GM20431 (cell line): ENCODE results near the gene CACNA1C.

Experiments used
- in situ Hi-C: fragments of 300-500 bp; cut with MseI, MboI; formaldehyde crosslinking; loops from one replicate; pipeline ENCODE4 v1.15.0; 2020; ENCODE audit warnings: low sequenced_read_pairs; ENCODE audit not compliant: unreplicated experiment

Gene CACNA1C

DNA sequence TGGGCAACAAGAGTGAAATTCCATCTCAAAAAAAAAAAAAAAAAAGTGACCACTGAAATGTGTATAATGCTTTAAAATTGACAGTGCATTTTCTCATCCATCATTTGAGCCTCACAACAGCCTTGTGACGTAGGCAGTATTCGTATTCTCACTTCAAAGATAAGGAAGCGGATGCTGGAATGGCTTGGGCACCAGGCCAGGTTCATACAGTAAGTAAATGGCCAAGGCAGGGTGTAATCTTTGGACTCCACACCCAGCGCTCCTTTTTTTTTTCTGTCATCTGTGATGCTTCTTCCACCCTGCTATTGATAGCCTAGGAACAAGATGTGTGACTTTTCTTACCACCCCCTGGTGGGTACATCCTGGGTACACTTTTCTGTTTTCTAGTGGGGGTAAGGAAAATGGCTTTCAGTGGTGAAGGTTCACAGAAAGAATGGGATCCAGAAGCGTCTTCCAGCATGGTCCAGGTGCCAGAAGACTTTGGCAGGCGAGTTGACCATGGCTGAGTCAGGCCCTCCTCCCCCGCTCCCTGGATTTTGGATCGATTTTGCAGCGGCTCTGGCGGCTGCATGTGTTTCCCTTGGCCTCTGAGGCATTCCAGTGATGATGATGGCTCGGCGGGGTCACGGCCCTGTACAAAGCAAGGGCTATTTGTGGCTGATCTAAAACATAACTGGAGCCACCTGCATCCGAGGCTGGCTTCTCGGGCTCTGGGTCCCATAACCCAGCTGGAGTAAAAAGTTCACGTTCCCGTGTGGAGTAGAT is 110.6 kb downstream of the CACNA1C start:
- in situ Hi-C loops: no loop called here

DNA sequence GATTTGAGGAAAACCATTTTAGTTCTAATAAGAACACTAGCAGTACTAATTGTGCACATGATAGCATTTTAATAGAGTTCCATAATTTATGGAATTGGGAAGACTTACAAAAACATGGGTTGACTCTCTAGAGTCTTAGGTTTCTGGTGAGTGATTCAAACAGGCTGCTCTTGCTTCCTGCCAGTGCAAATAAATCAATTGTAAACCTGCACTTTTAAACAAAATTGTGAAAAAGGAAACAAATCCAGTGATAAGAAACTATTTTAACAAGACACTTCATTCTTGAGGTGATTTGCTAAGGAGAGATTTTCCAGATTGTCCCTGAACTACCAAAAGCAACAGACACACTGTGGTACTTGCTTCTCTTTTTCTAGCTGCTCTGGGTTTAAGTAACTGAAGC is 112.2 kb downstream of the CACNA1C start:
- in situ Hi-C loops: no loop called here

DNA sequence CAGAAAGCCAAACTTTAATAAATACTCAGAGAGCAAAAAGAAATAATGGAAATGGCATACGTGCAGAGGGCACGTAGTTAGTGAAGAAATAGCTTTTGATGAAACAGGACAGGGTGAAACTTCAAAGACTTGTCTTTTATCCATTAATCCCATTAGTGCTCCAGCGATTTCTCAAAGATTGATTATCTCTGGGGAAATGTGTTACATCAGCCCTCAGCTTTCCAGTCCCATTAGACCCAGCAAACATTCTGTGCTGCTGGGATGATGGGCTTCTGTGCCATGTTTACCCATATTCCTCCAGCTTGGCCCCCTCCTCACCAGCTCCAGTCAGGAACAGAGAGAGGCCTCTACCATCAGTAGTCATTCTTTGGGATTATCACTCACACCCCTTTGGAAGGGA is 113.1 kb downstream of the CACNA1C start:
- in situ Hi-C loops: no loop called here

DNA sequence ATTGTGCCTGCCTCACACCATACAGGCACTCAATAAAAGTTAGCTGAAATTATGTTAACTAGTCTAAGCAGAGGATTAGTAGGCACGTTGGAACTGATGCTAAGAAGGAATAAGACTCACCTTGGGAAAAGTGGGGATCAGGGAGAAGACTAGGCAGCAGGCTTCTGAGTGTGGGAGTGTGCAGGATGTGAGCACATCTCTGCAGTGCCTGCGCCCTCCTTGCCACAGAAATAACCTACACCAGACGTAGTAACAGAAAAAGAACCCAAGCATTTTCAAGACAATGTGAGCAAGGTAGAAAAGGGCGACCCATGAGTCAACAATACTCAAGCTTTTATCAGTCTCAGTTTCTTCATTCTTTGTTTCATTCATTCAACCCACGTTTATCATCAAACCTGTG is 113.9 kb downstream of the CACNA1C start:
- in situ Hi-C loops: no loop called here

DNA sequence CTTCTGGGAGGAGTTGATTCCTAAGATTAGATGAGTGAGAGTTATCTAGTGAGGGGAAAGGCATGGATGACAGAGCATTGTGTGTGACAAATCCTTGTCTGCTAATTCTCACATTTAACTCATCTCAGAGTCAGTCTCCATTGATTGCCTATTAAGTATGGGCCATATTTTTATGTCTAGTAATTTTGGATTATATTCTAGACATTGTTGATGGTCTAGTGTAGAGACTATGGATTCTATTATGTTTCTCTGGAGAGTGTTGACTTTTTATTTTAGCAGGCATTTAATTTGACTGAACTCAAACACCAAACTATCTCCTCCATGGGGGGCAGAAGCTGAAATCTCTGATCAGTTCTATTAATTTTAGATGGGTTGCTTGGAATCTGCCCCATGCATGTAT is 114.4 kb downstream of the CACNA1C start:
- in situ Hi-C loops: no loop called here

DNA sequence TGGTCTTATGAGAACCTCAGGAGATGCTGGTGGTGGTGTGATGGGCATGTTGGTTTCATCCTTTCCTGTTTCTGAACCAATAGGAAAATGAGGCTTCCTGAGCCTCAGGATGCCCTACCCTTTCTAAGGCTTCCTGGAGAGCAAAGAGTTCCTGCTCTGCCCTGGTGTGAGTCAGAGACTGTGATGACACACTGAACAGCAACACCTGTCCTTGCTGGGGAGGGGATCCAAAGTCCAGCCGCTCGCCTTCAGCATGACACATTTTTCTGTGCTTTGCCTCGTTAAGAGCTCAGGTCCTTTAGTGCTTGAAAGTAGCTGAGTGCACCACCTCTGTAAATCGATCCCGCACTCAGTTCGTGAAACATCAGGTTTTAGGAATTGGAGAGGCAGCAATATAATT is 116.0 kb downstream of the CACNA1C start:
- in situ Hi-C loops: no loop called here

DNA sequence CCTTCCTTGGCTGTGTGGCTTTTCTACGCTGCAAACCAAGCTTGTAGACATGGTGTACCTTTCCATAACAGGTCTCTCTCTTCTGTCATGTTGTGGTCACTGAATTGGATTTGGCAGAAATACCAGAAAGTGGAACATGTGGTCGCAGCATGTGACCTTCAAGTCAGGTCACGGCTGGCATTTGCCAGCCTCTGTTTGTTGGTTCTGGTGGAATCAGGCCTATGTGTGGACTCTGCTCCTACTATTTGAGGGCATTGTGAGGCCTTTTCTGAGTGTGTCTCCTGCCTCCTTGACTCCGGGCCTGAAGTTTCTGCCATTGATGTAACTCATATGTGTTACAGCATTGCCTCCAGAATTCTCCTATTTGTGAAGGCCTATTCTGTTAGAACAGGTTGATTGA is 116.7 kb downstream of the CACNA1C start:
- in situ Hi-C loops: no loop called here

DNA sequence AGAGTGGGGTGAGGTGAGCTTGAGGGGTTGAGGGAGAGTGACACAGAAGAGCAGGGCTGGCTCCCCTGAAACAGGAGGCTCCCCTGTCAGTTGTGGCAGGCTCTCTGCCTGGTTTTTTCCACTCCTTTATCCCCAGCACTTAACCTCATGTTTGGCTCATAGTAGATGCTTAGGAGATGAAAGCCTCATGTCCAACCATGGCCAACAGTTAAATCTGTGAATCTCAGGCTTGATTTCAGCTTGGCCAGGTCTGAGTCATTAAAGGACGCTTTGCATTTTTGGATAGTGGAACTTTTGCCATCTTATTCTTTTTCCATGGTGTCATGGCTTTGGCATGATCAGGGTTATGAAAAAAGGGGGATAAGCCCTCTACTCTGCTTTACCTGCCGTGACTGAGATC is 117.2 kb downstream of the CACNA1C start:
- in situ Hi-C loops: no loop called here

DNA sequence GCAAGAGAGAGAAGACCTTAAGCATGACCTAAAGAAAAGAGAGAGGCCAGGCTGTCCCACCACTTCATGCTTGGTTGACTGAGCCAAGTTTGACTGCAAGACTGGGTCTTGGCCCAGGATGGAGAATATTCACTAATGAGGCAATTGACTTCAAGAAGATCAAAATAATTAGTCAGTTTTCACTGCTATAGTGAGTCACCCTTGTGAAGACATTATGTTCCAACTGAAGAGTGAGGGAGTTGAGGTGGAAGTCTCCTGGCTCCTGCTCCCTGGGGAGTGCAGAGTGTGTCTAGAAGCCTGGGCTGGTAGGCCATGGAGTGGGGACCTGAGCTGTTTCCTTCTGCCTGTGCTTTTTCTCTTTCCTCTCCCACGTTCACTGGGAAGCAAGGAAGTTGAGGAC is 117.6 kb downstream of the CACNA1C start:
- in situ Hi-C loops: no loop called here

DNA sequence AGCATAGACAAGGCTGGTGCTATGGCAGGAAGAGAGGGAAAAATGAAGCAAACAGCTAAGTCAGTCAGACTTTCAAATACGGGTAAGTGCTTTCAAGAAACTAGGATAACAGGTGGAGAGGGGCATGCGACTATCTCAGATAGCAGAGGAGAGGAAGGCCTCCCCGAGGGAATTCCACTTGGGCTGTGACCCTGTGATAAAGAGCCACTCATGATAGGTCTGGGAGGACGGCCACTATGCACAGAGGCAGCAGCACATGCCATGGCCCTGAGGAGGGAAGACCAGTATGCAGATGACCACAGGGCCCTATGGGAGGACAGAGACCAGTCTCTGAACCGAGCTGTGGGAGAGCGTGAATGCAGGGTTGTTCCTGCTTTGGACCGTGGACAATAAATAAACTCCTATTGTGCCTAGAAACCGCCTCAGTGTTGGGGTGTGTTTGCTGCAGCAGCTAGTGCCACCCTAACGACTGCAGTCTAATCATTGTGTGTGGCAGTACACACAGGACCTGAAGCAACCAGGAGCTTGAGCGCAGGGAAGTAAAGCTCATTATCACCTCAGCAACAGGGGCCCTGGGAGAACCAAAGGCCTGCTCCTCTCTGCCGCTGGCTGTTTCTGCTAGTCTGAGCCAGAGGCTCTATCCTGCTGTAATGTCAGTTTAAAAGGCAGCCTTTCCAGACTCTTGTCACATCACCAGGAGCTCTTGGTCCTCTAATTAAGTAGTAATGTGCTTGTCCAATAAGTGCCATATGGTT is 119.1 kb downstream of the CACNA1C start:
- in situ Hi-C loops: no loop called here

DNA sequence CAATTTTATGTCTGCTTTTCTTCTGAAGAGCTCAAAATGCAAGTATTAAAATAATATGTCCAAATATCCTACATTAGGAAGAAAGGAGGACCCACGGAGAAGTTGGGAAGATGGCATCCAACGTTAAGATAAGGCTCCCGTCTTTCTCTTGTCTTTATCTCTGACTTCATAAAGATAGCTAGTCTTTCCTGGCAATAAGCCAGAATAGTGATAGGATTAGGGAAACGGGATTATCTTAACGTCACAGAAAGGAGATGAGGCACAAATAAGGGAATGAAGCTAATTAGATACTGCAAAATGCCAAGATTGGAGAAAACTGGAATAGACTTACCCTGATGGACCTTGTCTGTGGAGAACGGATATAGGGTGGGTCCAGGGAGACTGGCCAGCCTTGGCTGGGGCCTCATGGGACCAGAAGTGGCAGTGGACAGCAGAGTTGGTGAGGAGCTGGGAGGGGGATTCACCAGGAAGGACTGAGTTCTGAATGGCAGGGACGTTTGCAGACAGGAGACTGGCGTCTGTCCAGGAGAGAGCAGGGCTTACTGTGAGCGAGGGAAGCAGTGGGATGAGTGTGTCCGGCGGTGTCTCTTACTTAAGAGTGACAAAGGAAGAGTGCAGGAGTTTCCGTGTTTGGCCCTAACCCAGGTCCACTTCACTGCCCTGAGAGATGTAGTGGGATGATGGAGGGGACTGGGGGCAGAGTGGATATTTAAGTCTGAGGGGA is 119.9 kb downstream of the CACNA1C start:
- in situ Hi-C loops: no loop called here

DNA sequence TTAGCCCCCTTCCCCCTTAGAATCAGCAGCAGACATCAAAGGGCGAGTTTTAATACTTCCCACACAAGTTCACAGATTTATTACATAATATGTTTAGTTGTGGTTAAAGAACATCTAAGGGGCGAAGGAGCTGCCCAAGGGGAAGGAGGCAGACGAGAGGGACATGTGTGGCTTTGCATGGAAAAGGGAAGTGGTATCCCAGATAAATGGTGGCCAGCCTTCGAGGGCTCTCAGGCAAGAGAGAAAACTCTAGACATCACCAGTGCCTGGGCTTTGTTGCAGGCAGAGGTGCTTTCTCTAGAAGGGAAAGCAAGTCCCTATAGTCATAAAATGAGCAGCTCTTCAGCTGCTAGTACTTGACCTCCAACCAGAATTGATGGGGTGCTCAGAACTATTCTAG is 121.2 kb downstream of the CACNA1C start:
- in situ Hi-C loops: no loop called here

DNA sequence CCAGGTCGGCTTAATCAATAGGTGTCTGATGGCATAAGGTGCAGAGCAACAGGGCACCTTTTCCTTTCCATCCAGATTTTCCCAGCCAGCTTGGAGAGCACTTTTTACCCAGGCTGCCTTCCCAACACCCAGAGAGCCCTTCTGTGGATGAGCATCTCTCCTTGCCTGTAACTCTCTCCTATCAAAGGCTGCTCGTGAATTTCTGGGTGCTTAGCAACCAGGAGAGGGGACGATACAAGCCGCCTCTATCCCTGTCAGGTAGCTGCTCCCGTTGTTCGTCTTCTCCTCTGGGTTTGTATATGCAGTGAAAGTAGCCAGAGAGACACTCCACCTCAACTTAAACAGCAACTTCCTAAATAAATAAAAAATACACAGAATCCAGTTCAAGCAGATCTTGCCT is 124.2 kb downstream of the CACNA1C start:
- in situ Hi-C loops: no loop called here

DNA sequence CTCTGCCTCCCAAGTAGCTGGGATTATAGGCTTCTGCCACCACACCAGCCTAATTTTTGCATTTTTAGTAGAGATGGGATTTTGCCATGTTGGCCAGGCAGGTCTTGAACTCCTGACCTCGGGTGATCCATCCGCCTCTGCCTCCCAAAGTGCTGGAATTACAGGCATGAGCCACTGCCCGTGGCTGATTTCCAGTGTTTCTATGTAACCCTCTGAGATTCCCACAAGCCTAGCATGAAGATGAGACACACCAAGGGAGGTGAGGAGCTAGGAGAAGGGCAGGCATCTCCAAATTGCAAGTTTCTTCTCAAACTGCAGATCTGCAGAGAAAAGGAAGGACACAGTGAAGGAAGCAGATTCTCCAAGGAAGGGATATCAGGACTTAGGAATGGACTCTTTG is 125.0 kb downstream of the CACNA1C start:
- in situ Hi-C loops: no loop called here

DNA sequence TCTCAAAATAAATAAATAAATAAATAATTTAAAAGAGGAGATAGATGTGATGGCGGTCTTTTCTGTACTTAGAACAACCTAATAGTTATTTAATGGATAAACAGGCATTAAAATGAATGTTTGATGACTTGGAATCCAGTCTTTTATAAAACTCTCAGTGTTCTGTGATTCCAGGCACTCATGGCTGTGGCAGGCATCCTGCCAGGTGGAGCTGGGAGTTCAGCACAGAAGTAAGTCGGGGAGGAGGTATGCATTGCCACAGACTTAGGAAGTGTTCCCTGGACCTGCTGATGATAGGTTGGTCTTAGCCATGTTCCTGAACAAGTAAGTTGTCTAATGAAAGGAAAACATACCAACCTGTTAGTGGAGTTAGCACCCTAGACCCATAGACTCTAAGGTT is 126.3 kb downstream of the CACNA1C start:
- in situ Hi-C loops: no loop called here

DNA sequence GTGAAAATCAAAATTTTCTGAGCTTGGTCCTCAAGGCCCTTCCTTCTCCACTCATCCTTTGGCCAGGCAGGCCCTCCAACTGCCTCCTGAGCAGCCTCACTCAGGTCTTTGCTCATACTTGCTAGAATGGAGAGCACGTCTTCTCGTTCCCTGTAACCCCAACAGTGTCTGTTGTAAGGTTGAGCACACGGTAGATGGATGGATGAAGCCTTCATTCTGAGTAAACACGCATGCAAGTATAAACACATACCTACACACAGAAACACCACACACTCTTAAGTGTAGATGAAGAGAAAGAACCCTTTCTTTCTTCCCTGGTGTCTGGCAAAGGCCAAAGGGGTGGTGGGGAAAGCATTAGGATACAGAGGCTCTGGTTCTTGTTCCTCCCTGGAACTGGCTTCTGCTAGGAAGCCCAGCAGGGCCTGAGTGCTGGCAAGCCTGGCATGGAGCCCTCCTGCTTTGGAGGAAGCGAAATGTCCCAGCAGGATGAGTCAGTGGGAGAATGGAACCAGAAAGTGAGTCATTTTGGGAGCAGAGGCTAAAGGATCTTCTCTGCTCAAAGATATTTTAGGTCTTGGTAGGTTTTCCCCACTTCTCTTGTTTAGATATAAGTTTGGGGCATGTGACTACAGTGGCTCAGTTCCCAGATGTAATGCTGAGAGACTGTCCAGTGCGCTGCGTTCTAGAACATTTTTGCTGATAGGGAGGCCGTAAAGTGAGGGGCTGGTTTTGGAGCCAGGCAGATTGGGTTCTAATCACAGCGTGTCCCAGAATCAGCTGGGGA is 127.4 kb downstream of the CACNA1C start:
- in situ Hi-C loops: no loop called here

DNA sequence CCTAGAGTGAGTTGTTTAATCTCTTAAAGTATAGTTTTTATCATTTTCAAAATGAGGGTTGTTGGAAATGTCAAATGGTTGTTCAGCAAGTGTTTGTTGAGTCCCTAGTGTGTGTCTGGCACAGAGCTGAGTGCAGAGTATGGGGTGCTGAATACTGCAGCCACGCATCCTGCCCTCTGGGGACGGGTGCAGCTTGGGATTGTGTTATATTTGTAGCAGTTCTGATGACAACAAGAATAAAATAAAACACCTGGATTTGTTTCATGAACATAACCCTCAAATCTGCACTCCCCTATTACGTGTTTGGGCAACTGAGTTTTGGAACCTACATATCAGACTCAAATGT is 127.9 kb downstream of the CACNA1C start:
- in situ Hi-C loops: no loop called here

DNA sequence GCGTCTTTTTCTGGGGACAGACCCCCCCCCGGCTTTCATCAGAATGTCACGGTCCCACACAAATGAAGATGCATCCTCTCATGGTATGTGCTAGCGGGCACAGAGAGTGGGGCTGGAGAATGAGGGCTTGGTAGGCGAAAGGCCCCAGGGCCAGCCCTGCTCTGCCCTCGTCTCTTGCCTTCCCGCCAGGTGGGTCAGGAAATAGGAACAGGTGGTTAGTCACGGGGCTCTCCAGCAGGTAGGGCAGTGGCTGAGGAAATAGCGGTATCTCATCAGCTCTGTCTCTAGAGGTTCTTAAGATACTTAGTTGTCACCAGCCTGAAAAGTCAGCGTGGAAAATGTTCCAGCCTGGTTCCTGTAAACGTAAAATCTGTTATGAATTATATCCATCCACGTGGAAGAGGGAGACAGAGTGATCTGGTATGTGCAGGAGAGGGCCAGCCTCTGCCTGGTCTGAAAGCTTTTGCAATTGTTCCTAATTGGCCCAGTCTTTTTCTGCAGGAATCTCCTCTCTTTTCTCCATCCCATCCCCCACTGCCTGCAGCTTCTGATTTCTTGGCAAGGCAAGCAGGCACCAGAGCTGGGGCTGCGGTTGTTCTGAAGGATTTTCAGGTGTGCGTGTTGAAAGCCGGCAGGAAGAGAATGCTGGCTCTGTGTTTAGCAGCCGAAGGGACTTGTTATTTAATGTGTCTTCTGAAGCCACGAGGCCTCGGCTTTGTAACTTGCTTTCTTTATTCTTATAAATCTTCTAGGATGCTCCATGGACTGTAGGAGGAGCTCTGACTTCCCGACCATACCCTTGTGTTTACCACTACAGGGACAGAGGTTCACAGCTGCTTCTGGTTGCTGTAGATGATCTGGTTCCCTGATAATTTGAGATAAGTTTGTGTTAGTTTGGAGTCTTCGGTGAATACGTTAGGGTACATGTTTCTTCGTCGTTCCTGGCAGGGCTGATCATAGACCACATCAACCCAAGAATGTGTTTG is 131.1 kb downstream of the CACNA1C start:
- in situ Hi-C loops: no loop called here

DNA sequence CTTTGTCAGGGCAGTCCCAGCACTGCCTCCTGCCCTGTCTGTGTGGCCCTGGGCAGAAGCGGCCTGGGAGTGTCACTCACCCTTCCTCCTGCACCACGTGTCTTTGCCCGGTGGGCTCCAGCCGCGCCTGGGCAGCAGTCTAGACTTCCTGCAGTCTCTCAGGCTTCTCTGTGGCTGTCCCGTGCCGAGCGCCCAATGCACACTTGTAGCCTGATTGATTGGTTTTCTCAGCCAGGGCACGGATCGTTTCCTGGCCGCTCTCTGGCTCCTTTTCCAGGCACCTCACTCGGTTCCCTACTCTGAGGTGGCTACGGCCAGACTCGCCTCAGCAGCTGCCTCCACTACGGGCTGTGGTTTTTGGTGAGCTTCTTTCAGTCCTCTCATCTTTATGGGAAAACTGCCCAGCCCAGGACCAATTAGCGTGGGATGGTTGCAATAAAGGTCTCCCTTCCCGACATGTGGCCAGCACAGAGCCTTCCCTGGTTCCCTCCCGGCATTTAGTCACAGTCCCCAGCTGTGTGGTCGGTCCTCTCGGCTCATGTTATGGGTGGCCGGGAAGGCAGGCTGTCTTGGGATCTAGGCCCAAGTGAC is 133.1 kb downstream of the CACNA1C start:
- in situ Hi-C loops: no loop called here
